Nephron progenitor cell (in vitro differentiated cells): ENCODE results near the gene RPS6KA1.
A peak's percentile ranks its signal among the peaks of the same experiment; 100 is the strongest.

Source experiments
- DNase-seq: peaks from one replicate; pipeline ENCODE4 v3.0.0; 2021
- H3K27ac Mint-ChIP-seq: 2 replicates; pipeline ENCODE4 v1.8.0; 2021; ENCODE audit warnings: mild to moderate bottlenecking, moderate library complexity, mixed read lengths
- H3K27me3 Mint-ChIP-seq: 2 replicates; pipeline ENCODE4 v1.8.0; 2021; ENCODE audit warnings: mild to moderate bottlenecking, low read depth, mixed read lengths; ENCODE audit not compliant: poor library complexity
- H3K36me3 Mint-ChIP-seq: 2 replicates; pipeline ENCODE4 v1.8.0; 2021; ENCODE audit warnings: low read depth, mixed read lengths
- H3K4me1 Mint-ChIP-seq: 2 replicates; pipeline ENCODE4 v1.8.0; 2021; ENCODE audit warnings: mixed read lengths
- H3K4me3 Mint-ChIP-seq: 2 replicates; pipeline ENCODE4 v1.8.0; 2021; ENCODE audit warnings: mild to moderate bottlenecking, moderate library complexity, mixed read lengths
- H3K9me3 Mint-ChIP-seq: 2 replicates; pipeline ENCODE4 v1.8.0; 2021; ENCODE audit warnings: mild to moderate bottlenecking, moderate library complexity, mixed read lengths
- CTCF ChIP-seq: fragments of 200-600 bp; sonication (generic); IDR thresholded peaks from 2 replicates; pipeline ENCODE4 v1.5.0; 2021; ENCODE audit warnings: antibody characterized with exemption

The RPS6KA1 gene

GRCh38 chr1:26535201-26535600 is 5.6 kb downstream of the RPS6KA1 start:
- Mint-ChIP-seq H3K36me3 (no peaks in the 10 kb centered on the region), H3K4me1 (peaks cover 48% of the 10 kb centered on the region), H3K27ac (no peak overlapping the region), H3K4me3 (no peak overlapping the region), H3K9me3 (no peaks in the 10 kb centered on the region), H3K27me3 (peaks cover 10% of the 10 kb centered on the region)
- DNase-seq: no peak
- TF ChIP-seq CTCF: no peak

GRCh38 chr1:26536081-26536480 is 6.5 kb downstream of the RPS6KA1 start:
- no peak for TF ChIP-seq CTCF
- Mint-ChIP-seq H3K4me1 (peaks cover 42% of the 10 kb centered on the region), H3K36me3 (no peaks in the 10 kb centered on the region), H3K4me3 (no peak overlapping the region), H3K27ac (no peak overlapping the region), H3K27me3 (peaks cover 6% of the 10 kb centered on the region), H3K9me3 (no peaks in the 10 kb centered on the region)
- DNase-seq: no peak

- Mint-ChIP-seq H3K4me1 (peaks cover 39% of the 10 kb centered on the region), H3K27me3 (peaks cover 2% of the 10 kb centered on the region), H3K36me3 (no peaks in the 10 kb centered on the region), H3K9me3 (no peaks in the 10 kb centered on the region), H3K27ac (no peak overlapping the region), H3K4me3 (no peak overlapping the region)
- DNase-seq: no peak
- TF ChIP-seq CTCF: no peak
Measured at GRCh38 chr1:26536521-26536920, 7.0 kb downstream of the RPS6KA1 start.

DNA sequence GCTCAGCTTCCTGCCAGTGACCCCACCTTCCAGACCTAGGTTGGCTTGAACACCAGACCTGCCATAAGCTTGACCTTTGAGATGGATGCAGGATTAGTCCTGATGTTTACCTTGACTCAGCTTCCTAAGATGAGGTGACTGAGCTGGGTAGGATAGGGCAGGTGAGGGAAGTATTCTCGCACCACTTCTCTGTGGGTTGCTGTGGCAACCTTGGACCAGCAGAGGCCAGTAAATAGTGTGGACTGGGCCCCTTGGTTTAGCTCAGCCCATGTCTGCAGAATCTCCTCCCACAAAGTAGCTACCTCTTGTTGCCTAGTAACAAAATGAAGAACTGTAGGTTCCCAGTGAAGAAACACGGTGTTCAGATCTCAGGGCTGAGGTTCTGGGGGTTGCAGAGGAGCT is 8.4 kb downstream of the RPS6KA1 start:
- no peak overlapping the region for H3K4me3 Mint-ChIP-seq
- peaks cover 46% of the 10 kb centered on the region for H3K4me1 Mint-ChIP-seq
- peak; percentile 12 for TF ChIP-seq CTCF
- H3K9me3 Mint-ChIP-seq: no peaks in the 10 kb centered on the region
- no peak overlapping the region for H3K27ac Mint-ChIP-seq
- no peaks in the 10 kb centered on the region for H3K36me3 Mint-ChIP-seq
- no peak for DNase-seq
- H3K27me3 Mint-ChIP-seq: peaks cover 2% of the 10 kb centered on the region

GRCh38 chr1:26538480-26539412 is 9.2 kb downstream of the RPS6KA1 start:
- H3K4me1 Mint-ChIP-seq: peaks cover 54% of the 10 kb centered on the region
- H3K36me3 Mint-ChIP-seq: no peaks in the 10 kb centered on the region
- peak overlapping the region; percentile 91 for H3K27ac Mint-ChIP-seq
- no peak overlapping the region for H3K4me3 Mint-ChIP-seq
- peak; percentile 36 for TF ChIP-seq CTCF
- peaks cover 2% of the 10 kb centered on the region for H3K27me3 Mint-ChIP-seq
- peak; percentile 29 for DNase-seq
- no peaks in the 10 kb centered on the region for H3K9me3 Mint-ChIP-seq

DNA sequence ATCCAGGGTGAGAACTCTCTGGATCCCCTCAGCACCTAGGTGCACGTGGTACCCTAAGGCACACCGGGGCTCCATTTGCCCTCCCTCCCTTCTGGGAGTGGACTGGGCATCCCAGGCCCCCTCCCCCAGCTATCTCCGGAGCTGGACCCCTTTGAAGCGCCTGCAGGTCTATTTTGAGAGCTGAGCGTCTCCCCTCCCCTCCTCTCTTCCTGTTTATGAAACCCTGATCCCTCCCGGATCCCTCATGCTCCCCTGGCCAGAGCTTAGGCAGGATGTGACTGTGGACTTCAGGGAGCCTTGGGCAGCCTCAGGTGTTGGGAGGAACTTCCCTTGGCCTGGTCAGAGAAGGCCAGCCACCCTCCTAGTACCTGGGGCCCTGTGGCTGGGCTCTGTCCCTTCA is 10.2 kb downstream of the RPS6KA1 start:
- TF ChIP-seq CTCF: no peak
- Mint-ChIP-seq H3K4me1 (peaks cover 62% of the 10 kb centered on the region), H3K9me3 (no peaks in the 10 kb centered on the region), H3K4me3 (no peak overlapping the region), H3K27me3 (peaks cover 2% of the 10 kb centered on the region), H3K36me3 (no peaks in the 10 kb centered on the region), H3K27ac (peak overlapping the region; percentile 91)
- no peak for DNase-seq
